HG02981 (cell line): ENCODE measurements around the gene GMCL1.
"Not testable (repeated sequence)": the region's sequence is repeated elsewhere in the genome, so short reads cannot be mapped to it uniquely, and the experiment has no call there.

Experiments
- ATAC-seq: cut with Tn5 transposase; IDR thresholded peaks from one replicate; pipeline ENCODE4 v1.9.1; 2021; ENCODE audit warnings: mild to moderate bottlenecking, moderate library complexity; ENCODE audit not compliant: unreplicated experiment

GMCL1 gene

DNA sequence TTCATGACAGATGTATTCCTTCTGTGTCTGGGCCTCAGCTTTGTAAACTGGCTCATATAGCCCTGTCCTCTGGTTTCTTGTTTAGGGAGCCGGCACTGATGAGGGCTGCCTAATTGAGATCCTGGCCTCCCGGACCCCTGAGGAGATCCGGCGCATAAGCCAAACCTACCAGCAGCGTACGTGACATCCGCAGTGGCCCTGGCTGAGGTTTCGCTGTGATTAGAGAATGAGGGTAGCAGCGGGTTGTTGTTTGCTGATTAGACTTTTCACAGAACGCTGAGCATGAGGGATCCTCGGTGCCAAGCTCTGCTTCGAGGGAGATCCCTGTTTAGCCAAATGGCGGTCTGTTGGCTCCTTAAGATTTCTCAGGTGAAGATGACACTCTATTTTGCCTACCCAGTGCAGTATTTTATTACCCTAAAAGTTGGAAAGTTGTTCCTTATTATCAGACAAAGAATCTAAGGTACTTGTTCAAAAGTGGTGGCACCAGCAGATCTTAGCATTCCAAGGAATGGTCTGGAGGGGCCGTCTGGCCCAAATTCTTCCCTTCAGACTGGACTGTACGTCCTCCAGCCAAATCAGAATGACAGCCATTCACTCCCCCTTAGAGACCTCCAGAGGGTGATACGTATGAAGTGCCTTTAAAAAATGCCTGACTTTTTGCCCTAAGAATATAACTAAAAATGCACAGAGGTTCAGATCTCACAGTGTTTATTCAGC is 21.5 kb upstream of the GMCL1 start:
- no peak for ATAC-seq

DNA sequence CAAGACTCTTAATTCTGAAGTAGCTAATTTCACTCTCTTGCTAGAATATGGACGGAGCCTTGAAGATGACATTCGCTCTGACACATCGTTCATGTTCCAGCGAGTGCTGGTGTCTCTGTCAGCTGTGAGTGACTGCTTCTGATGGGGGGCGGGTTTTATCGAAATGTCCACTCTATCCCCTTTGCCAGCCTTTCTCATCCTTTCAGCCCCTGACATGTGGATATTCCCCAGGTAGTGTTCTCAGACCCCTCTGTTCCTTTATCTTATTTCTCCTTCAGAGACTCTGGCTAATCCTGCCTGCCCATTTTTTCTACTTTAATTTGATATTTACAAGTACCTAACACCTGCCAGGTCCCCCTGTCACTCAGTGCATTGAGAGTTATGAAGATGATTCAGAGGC is 18.9 kb upstream of the GMCL1 start:
- no peak for ATAC-seq

- no peak for ATAC-seq
Measured at GRCh38 chr2:69811018-69811417, 18.4 kb upstream of the GMCL1 start.

GRCh38 chr2:69811591-69811990 is 17.9 kb upstream of the GMCL1 start:
- ATAC-seq, result no peak

DNA sequence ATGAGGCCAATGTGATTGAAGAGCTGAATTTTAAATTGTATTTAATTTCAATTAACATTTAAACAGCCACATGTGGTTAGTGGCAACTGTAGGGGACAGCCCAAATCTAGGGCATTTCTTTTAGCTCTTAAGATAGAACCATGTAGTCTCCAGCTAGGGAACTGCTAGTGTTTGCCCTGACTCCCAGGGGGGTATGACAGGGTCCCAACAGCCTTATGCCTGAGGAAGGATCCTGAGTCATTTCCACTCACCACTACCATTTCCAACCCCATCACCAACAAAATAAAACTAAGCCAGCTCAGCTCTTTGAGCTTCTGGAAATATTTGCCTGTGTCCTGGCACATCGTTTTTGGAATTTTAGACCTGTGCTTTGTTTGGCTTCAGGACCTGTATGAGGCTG is 13.7 kb upstream of the GMCL1 start:
- no peak for ATAC-seq

- ATAC-seq, result peak; percentile 54
Measured at GRCh38 chr2:69816923-69817542, 12.4 kb upstream of the GMCL1 start.

- no peak for ATAC-seq
Measured at GRCh38 chr2:69817729-69818501, 11.5 kb upstream of the GMCL1 start.

DNA sequence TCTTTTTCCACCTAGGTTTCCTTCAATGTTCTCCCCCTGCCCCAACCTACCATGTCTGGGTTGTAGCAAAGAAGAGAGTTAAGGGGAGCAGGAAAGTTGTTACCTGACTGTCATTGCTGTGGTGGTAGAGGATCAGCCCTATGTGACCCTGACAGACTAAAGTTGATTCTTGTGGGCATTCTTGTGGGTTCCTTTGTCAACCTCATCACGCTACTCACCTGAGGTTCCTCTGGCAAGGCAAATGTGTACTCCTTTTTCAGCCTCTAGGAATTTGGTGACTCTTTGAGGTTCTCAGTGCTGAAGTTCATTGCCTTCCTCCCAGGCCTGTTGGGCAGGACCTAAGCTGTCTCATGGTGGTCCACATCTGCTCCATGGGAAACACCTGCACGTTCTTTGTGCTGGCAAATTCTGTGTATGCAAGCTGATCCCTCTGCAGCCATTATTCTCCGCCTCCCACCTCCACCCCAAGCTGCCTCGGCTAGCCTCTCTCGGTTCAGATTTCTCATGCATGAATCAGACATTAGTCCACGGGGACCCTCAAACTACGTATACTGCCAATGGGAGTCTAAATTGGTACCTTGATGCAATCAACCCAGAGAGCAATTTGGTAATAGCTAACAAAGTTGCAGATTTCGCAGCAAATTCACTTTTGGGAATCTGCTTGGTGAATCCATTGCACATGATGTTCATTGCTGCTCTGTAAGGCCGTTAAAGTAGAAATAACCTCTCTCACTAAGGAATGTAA is 1.5 kb upstream of the GMCL1 start:
- ATAC-seq, result no peak

- ATAC-seq, result peak; percentile 1
Measured at GRCh38 chr2:69828938-69829255, 563 bp upstream of the GMCL1 start.

GRCh38 chr2:69830045-69830905 is 815 bp downstream of the GMCL1 start:
- ATAC-seq, result peak; percentile 20

DNA sequence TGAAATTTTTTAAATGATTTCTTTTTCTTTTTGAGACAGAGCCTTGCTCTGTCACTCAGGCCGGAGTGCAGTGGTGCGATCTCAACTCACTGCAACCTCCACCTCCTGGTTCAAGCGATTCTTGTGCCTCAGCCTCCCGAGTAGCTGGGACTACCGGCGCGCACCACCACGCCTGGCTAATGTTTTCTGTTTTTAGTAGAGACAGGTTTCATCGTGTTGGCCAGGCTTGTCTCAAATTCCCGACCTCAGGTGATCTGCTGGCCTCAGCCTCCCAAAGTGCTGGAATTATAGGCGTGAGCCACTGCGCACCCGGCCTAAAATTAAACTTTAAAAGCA is 1.4 kb downstream of the GMCL1 start:
- ATAC-seq, result not testable (repeated sequence)

GRCh38 chr2:69831354-69831905 is 2.0 kb downstream of the GMCL1 start:
- no peak for ATAC-seq

- ATAC-seq, result no peak
Measured at GRCh38 chr2:69833752-69834151, 4.3 kb downstream of the GMCL1 start.

DNA sequence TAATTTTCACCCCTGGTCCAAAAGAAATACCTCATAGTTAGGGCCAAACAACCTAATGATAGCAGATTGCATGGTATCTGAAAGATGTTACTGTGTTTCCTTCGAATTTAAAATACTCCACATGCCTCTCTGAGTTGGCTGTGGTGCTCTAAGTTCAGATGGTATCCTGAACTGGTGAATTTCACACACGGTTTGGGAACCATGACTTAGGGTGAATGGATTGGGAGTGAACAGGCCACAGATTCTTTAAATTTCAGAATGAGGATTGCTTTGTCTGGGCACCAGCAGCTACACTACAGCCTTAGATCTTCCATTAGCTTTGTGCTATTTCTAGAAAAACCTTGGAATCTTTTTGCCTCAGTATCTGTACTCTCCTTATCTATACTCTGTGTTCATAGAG is 6.2 kb downstream of the GMCL1 start:
- no peak for ATAC-seq

- no peak for ATAC-seq
Measured at GRCh38 chr2:69836316-69836715, 6.9 kb downstream of the GMCL1 start.

DNA sequence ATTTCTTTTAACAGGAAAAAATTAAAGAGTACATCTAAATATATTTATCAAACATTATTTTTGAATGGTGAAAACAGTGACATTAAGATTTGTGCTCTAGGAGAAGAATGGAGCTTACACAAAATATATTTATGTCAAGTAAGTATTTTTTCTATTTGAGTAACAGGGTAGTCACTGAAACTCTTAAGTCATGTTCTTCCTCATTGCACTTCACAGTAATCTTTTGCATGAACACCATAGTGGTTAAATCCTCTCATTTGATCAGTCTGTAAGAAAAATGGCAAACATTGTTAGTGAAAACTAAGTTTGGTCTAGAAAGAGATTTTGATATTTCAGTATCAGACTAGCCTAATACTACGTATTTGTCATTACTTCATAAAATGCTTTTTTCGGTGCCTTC is 8.1 kb downstream of the GMCL1 start:
- no peak for ATAC-seq

GRCh38 chr2:69843993-69844392 is 14.5 kb downstream of the GMCL1 start:
- ATAC-seq, result no peak

DNA sequence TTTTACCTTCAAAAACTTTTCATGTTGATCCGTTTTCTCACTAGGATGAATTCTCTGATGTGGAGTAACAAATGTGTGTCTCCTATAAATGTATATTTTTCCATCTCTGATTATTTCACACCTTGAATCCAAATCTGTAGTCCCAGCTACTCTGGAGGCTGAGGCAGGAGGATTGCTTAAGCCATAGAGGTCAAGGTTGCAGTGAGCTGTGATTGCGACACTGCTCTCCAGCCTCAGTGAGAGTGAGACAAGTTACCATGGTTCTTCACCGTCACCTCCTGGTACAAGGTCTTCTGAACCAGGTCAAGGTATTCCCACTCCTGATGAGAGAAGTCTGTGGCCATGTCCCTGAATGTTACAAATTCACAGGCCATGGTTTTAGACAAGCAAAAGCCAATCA is 15.1 kb downstream of the GMCL1 start:
- no peak for ATAC-seq

DNA sequence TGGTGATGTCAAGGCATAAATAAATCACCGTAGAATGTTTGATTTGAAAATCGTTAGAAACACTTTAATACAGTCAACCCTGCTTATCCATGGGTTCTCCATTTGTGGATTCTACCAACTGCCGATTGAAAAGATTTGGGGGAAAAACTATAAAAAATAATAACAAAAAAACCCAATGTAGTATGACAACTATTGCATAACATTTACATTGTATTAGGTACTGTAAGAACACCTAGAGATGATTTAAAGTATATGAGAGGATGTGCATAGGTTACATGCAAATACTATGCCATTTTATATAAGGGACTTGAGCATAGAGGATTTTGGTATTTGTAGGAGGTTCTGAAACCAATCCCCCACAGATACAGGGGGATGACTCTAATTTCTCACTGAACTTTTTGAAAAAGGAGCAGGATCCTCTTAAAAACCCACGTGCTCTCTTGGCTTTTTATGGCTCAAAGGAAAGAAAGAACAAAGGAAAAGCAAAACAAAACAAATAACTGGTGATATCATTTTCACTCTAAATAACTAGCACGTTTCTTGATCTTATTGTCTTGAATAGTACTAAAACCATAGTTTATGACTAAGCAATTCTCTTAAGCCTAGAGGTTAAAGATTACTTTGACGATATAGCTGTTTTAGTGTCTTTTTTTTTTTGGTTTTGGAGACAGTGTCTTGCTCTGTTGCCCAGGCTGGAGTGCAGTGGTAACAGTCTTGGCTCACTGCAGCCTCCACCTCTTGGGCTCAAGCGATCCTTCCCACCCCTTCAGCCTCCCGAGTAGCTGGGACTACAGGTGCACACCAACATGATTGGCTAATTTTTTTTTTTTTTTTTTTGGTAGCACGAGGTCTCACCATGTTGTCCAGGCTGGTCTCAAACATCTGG is 17.0 kb downstream of the GMCL1 start:
- no peak for ATAC-seq
